HepG2 (cell line): ENCODE measurements around the gene PPP2R5B. TPM values are rescaled to one million over a fixed set of nuclear protein-coding genes. Genes with fewer than 3 reads are reported as not detected.

ENCODE experiments used
- CBX2 ChIP-seq, 2 experiments: fragments of 200-600 bp in 1 of 2; sonication (generic); formaldehyde crosslinking in 1 of 2; IDR thresholded peaks; 2 replicates each; pipeline versions ENCODE4 v1.7.0 to v1.8.1; 2018 to 2022; ENCODE audit warnings: low read depth in 2 of 2, low read length in 1 of 2, mild to moderate bottlenecking in 1 of 2, missing genetic modification reagents in 1 of 2
- FOXO1 ChIP-seq: sonication (generic); formaldehyde crosslinking; IDR thresholded peaks from 2 replicates; pipeline ENCODE4 v1.4.0; 2020; ENCODE audit warnings: missing genetic modification reagents
- GFI1 ChIP-seq: sonication (generic); formaldehyde crosslinking; IDR thresholded peaks from 2 replicates; pipeline ENCODE4 v1.5.0; 2020; ENCODE audit warnings: missing genetic modification reagents, mild to moderate bottlenecking, borderline replicate concordance
- HNRNPH1 ChIP-seq: fragments of 200-400 bp; formaldehyde crosslinking; optimal IDR thresholded peaks from 2 replicates; pipeline ENCODE3; 2017; ENCODE audit warnings: mild to moderate bottlenecking, low read depth, low read length
- HNRNPLL ChIP-seq: fragments of 200-400 bp; formaldehyde crosslinking; IDR thresholded peaks from 2 replicates; pipeline ENCODE4 v1.6.1; 2017; ENCODE audit warnings: mild to moderate bottlenecking, low read depth, low read length; ENCODE audit not compliant: poor library complexity, severe bottlenecking
- MBD4 ChIP-seq: IDR thresholded peaks from 2 replicates; pipeline ENCODE4 v1.6.1; 2012; ENCODE audit warnings: low read length, inconsistent platforms, borderline replicate concordance
- MXI1 ChIP-seq: IDR thresholded peaks from 3 replicates; pipeline ENCODE4 v1.6.1; 2012; ENCODE audit warnings: low read depth, low read length, inconsistent platforms, borderline replicate concordance
- NR2F2 ChIP-seq: IDR thresholded peaks from 2 replicates; pipeline ENCODE4 v1.6.1; 2012; ENCODE audit warnings: low read depth, inconsistent platforms, borderline replicate concordance
- TOPORS ChIP-seq: sonication (generic); formaldehyde crosslinking; IDR thresholded peaks from 2 replicates; pipeline ENCODE4 v1.8.0; 2023; ENCODE audit warnings: mild to moderate bottlenecking, missing genetic modification reagents
- ZBTB1 ChIP-seq: sonication (generic); formaldehyde crosslinking; IDR thresholded peaks from 2 replicates; pipeline ENCODE4 v1.4.0; 2020; ENCODE audit warnings: missing genetic modification reagents, borderline replicate concordance
- ZFP82 ChIP-seq: sonication (generic); formaldehyde crosslinking; IDR thresholded peaks from 2 replicates; pipeline ENCODE4 v1.5.1; 2020; ENCODE audit warnings: mild to moderate bottlenecking, missing genetic modification reagents, borderline replicate concordance
- ZMYM4 ChIP-seq: sonication (generic); formaldehyde crosslinking; IDR thresholded peaks from 2 replicates; pipeline ENCODE4 v1.8.1; 2023; ENCODE audit warnings: mild to moderate bottlenecking, missing genetic modification reagents
- ZNF441 ChIP-seq: sonication (generic); formaldehyde crosslinking; IDR thresholded peaks from 2 replicates; pipeline ENCODE4 v1.7.0; 2021; ENCODE audit warnings: missing genetic modification reagents, borderline replicate concordance
- ZNF570 ChIP-seq: sonication (generic); formaldehyde crosslinking; IDR thresholded peaks from 2 replicates; pipeline ENCODE4 v1.4.0; 2020; ENCODE audit warnings: mild to moderate bottlenecking, missing genetic modification reagents, borderline replicate concordance
- ZNF7 ChIP-seq: IDR thresholded peaks from 2 replicates; pipeline ENCODE4 v1.6.1; 2016; ENCODE audit warnings: missing biosample characterization, missing genetic modification reagents
- ZNF709 ChIP-seq: sonication (generic); formaldehyde crosslinking; IDR thresholded peaks from 2 replicates; pipeline ENCODE4 v1.5.0; 2020; ENCODE audit warnings: mild to moderate bottlenecking, missing genetic modification reagents
- ZNF83 ChIP-seq: sonication (generic); formaldehyde crosslinking; IDR thresholded peaks from 2 replicates; pipeline ENCODE4 v1.4.0; 2020; ENCODE audit warnings: missing genetic modification reagents, mild to moderate bottlenecking, borderline replicate concordance
- polyA plus RNA-seq, 8 experiments: library from polyadenylated mRNA; depleted of rRNA in 3 of 8; stranded (reverse) in 7 of 8; unstranded in 1 of 8; fragments of >200 nt; fragmentation: Illumina TruSeq in 4 of 8; extraction: Trizol in 4 of 8; gene quantifications; 2 replicates each; pipeline versions ENCODE4 v1.2.1 to v1.2.3, GENCODE V29; 2011 to 2016; ENCODE audit warnings: low read depth in 4 of 8, missing spikeins in 1 of 8, mixed read lengths in 1 of 8; ENCODE audit not compliant: insufficient read depth in 1 of 8
- total RNA-seq, 5 experiments: library from RNA; depleted of rRNA; stranded (reverse); fragments of >200 nt; fragmentation: Illumina TruSeq; extraction: Trizol; gene quantifications; 2 replicates each; pipeline ENCODE4 v1.2.3, GENCODE V29; 2016; ENCODE audit warnings: low read depth in 1 of 5
- TF ChIP-seq, protein P1 (sequence below): IDR thresholded peaks from 2 replicates; pipeline ENCODE4 v1.6.1; 2016
- TF ChIP-seq, protein P2 (sequence below): sonication (generic); formaldehyde crosslinking; conservative IDR thresholded peaks from 2 replicates; pipeline ENCODE4 v1.8.0; 2022; ENCODE audit warnings: missing genetic modification reagents
- TF ChIP-seq, protein P3 (sequence below): sonication (generic); IDR thresholded peaks from 2 replicates; pipeline ENCODE4 v1.6.1; 2016; ENCODE audit warnings: low read depth, borderline replicate concordance
- TF ChIP-seq, protein P4 (sequence below): IDR thresholded peaks from 2 replicates; pipeline ENCODE4 v1.6.1; 2018; ENCODE audit warnings: missing genetic modification reagents, mild to moderate bottlenecking, missing compliant biosample characterization
- TF ChIP-seq, protein P5 (sequence below): sonication (generic); formaldehyde crosslinking; IDR thresholded peaks from 2 replicates; pipeline ENCODE4 v1.5.1; 2020; ENCODE audit warnings: missing genetic modification reagents, mild to moderate bottlenecking, borderline replicate concordance

PPP2R5B gene
- total and polyA plus RNA-seq, 2 of the 13 experiments (the other 11 are each of a cell fraction or from before 2014, with no cell fraction given): 2.3 to 8.3 TPM

DNA sequence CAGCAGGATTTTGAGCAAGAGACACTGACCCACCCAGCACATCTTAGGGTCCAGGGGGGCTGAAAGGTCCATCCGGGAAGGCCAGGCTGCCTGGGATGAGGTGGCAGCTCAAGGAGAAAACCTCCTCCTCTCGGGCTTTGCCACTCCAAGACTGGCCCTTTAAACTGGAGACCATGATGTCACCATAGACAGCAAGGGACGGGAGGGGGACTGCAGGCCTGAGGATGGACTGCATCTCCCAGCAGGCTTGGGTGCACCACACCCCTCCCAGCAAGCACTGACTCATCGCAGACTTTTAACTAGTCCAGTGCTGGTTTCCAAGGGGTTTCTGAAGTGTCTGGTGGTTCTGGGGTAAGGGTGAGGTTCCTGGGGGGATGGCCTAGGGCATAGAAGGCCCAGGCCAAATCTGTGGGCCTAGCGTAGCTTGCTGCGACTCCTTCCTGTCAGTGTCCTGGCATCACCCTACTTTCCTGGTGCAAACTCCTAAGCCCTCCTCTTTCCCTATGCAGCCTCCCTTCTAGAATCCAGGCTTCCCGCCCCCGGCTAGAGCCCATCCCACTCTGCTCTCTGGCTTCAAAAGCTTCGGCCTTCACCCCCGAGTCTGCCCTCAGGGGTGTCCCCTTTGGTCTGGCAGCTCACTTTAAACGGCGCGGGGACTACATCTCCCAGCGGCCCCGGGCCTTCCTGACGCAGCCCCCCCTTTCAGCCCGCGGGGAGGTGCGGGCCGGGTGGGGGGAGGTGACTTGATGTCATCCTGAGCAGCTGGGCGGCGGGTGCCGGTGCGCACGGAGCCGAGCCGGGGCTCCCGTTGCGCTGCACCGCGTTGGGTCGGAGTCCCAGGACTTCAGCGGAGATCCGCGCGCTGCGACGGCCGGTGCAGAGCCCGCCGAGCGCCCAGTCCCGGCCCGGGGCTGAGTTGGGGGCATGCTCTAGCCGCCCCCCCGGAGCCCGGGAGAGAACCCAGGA is at the start of gene PPP2R5B (continued):
- TF ChIP-seq ZFP82 (CRISPR knock-in tag): no peak
- TF ChIP-seq HNRNPH1: no peak
- TF ChIP-seq ZBTB1: no peak
- peak; percentile 82 for TF ChIP-seq HNRNPLL
- TF ChIP-seq ZNF83 (CRISPR knock-in tag): no peak
- TF ChIP-seq NR2F2: no peak
- TF ChIP-seq ZNF570 (CRISPR knock-in tag): no peak
- peak; percentile 82; the same call in 1 of the 3 replicates for TF ChIP-seq MXI1
- no peak for TF ChIP-seq GFI1 (CRISPR knock-in tag)
- no peak for TF ChIP-seq ZNF709 (CRISPR knock-in tag)
- TF ChIP-seq, protein P1, sequence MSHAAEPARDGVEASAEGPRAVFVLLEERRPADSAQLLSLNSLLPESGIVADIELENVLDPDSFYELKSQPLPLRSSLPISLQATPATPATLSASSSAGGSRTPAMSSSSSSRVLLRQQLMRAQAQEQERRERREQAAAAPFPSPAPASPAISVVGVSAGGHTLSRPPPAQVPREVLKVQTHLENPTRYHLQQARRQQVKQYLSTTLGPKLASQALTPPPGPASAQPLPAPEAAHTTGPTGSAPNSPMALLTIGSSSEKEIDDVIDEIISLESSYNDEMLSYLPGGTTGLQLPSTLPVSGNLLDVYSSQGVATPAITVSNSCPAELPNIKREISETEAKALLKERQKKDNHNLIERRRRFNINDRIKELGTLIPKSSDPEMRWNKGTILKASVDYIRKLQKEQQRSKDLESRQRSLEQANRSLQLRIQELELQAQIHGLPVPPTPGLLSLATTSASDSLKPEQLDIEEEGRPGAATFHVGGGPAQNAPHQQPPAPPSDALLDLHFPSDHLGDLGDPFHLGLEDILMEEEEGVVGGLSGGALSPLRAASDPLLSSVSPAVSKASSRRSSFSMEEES (CRISPR knock-in tag): no peak; the same call in 1 of the 2 replicates
- TF ChIP-seq, protein P2, sequence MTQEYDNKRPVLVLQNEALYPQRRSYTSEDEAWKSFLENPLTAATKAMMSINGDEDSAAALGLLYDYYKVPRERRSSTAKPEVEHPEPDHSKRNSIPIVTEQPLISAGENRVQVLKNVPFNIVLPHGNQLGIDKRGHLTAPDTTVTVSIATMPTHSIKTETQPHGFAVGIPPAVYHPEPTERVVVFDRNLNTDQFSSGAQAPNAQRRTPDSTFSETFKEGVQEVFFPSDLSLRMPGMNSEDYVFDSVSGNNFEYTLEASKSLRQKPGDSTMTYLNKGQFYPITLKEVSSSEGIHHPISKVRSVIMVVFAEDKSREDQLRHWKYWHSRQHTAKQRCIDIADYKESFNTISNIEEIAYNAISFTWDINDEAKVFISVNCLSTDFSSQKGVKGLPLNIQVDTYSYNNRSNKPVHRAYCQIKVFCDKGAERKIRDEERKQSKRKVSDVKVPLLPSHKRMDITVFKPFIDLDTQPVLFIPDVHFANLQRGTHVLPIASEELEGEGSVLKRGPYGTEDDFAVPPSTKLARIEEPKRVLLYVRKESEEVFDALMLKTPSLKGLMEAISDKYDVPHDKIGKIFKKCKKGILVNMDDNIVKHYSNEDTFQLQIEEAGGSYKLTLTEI (CRISPR knock-in tag): no peak
- TF ChIP-seq TOPORS (CRISPR knock-in tag): no peak
- TF ChIP-seq CBX2 (IDR thresholded peaks at IDR 0.05; ENCODE audit: low read depth, low read length): no peak
- TF ChIP-seq CBX2 (CRISPR knock-in tag; IDR thresholded peaks at IDR 0.05; ENCODE audit: low read depth): no peak
- TF ChIP-seq, protein P3, sequence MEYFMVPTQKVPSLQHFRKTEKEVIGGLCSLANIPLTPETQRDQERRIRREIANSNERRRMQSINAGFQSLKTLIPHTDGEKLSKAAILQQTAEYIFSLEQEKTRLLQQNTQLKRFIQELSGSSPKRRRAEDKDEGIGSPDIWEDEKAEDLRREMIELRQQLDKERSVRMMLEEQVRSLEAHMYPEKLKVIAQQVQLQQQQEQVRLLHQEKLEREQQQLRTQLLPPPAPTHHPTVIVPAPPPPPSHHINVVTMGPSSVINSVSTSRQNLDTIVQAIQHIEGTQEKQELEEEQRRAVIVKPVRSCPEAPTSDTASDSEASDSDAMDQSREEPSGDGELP: peak; percentile 96
- TF ChIP-seq, protein P4, sequence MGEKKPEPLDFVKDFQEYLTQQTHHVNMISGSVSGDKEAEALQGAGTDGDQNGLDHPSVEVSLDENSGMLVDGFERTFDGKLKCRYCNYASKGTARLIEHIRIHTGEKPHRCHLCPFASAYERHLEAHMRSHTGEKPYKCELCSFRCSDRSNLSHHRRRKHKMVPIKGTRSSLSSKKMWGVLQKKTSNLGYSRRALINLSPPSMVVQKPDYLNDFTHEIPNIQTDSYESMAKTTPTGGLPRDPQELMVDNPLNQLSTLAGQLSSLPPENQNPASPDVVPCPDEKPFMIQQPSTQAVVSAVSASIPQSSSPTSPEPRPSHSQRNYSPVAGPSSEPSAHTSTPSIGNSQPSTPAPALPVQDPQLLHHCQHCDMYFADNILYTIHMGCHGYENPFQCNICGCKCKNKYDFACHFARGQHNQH (CRISPR knock-in tag): no peak; the same call in 1 of the 2 replicates
- no peak for TF ChIP-seq MBD4
- TF ChIP-seq, protein P5, sequence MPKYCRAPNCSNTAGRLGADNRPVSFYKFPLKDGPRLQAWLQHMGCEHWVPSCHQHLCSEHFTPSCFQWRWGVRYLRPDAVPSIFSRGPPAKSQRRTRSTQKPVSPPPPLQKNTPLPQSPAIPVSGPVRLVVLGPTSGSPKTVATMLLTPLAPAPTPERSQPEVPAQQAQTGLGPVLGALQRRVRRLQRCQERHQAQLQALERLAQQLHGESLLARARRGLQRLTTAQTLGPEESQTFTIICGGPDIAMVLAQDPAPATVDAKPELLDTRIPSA (CRISPR knock-in tag): no peak; the same call in 1 of the 2 replicates
- no peak for TF ChIP-seq ZMYM4 (CRISPR knock-in tag)
- no peak for TF ChIP-seq ZNF7 (CRISPR knock-in tag)
- 0 out of 2 replicates have a peak, but pooled peaks have one; percentile 18 for TF ChIP-seq ZNF441 (CRISPR knock-in tag)
- TF ChIP-seq FOXO1 (CRISPR knock-in tag): peak; percentile 8; the same call in 1 of the 2 replicates
